Smooth muscle cell (in vitro differentiated cells): Measurements from ENCODE around the gene TOM1L1. TPM values are rescaled to one million over a fixed set of nuclear protein-coding genes. Genes with fewer than 3 reads are reported as not detected.

ENCODE experiments used
- DNase-seq: peaks from one replicate; lab custom pipeline; 2025; ENCODE audit not compliant: unreplicated experiment; lab: John Stamatoyannopoulos, UW
- H2AFZ ChIP-seq: fragments of 200-600 bp; sonication (generic); 2 replicates; pipeline ENCODE4 v1.6.0; 2016; ENCODE audit warnings: antibody characterized with exemption, low read depth, mild to moderate bottlenecking
- H3F3A ChIP-seq: fragments of 200-600 bp; sonication (generic); 2 replicates; pipeline ENCODE4 v1.6.0; 2017; ENCODE audit warnings: antibody characterized with exemption, low read depth
- H3K27ac ChIP-seq: fragments of 200-600 bp; sonication (generic); 2 replicates; pipeline ENCODE4 v1.5.1; 2016; ENCODE audit warnings: low read depth, mild to moderate bottlenecking
- H3K27me3 ChIP-seq: fragments of 200-600 bp; sonication (generic); 2 replicates; pipeline ENCODE4 v1.6.1; 2016; ENCODE audit warnings: low read depth, mild to moderate bottlenecking
- H3K36me3 ChIP-seq: fragments of 200-600 bp; sonication (generic); 2 replicates; pipeline ENCODE4 v1.5.1; 2016; ENCODE audit warnings: low read depth
- H3K4me1 ChIP-seq: fragments of 200-600 bp; sonication (generic); 2 replicates; pipeline ENCODE4 v1.5.1; 2016; ENCODE audit warnings: low read depth
- H3K4me2 ChIP-seq: fragments of 200-600 bp; sonication (generic); 2 replicates; pipeline ENCODE4 v1.6.0; 2016; ENCODE audit warnings: mild to moderate bottlenecking
- H3K4me3 ChIP-seq: fragments of 200-600 bp; sonication (generic); 2 replicates; pipeline ENCODE4 v1.5.1; 2016; ENCODE audit warnings: mild to moderate bottlenecking
- H3K79me2 ChIP-seq: fragments of 200-600 bp; sonication (generic); 2 replicates; pipeline ENCODE4 v1.6.0; 2016; ENCODE audit warnings: low read depth, mild to moderate bottlenecking
- H3K9ac ChIP-seq: fragments of 200-600 bp; sonication (generic); 2 replicates; pipeline ENCODE4 v1.6.0; 2016; ENCODE audit warnings: low read depth
- H3K9me3 ChIP-seq: fragments of 200-600 bp; sonication (generic); replicated peaks from 2 replicates; pipeline ENCODE4 v1.5.1; 2016; ENCODE audit warnings: low read depth
- H4K20me1 ChIP-seq: fragments of 200-600 bp; sonication (generic); 2 replicates; pipeline ENCODE4 v1.6.0; 2016; ENCODE audit warnings: low read depth
- CTCF ChIP-seq: fragments of 200-600 bp; sonication (generic); IDR thresholded peaks from 2 replicates; pipeline ENCODE4 v1.5.1; 2017; ENCODE audit warnings: borderline replicate concordance, mild to moderate bottlenecking, antibody characterized with exemption; ENCODE audit not compliant: insufficient read depth, poor library complexity, severe bottlenecking
- WGBS: methylation state at CpG from one replicate; pipeline ENCODE4 v1.1.7; 2016; ENCODE audit warnings: low lambda C conversion rate; 5-methylcytosine and 5-hydroxymethylcytosine counted together
- polyA plus RNA-seq: library from polyadenylated mRNA; unstranded; fragments of >200 nt; fragmentation: Nextera tagmentation; extraction: Ambion mirVana; gene quantifications from 2 replicates; pipeline ENCODE4 v1.2.1, GENCODE V29; 2016
- total RNA-seq: library from RNA; depleted of rRNA; stranded (reverse); fragments of >200 nt; gene quantifications from 2 replicates; pipeline ENCODE4 v1.2.3, GENCODE V29; 2014

The TOM1L1 gene
- total and polyA plus RNA-seq, 2 experiments from 2014 or later = 3.9 to 8.5 TPM

- H3K36me3 ChIP-seq = no peaks in the 10 kb centered on the region
- WGBS = 91% methylated on average over 1 of the region's 1 CpG
- no peaks in the 10 kb centered on the region for H4K20me1 ChIP-seq
- no peaks in the 10 kb centered on the region for H3K27me3 ChIP-seq
- no peak overlapping the region for H3K27ac ChIP-seq
- H3K4me2 ChIP-seq = no peak overlapping the region
- no peaks in the 10 kb centered on the region for H3K79me2 ChIP-seq
- H3K4me3 ChIP-seq = no peak overlapping the region
- H3F3A ChIP-seq = no peaks in the 10 kb centered on the region
- no peak for DNase-seq
- no peaks in the 10 kb centered on the region for H3K4me1 ChIP-seq
- H3K9ac ChIP-seq = no peak overlapping the region
- H3K9me3 ChIP-seq = no peaks in the 10 kb centered on the region
- TF ChIP-seq CTCF = no peak
- H2AFZ ChIP-seq = no peak overlapping the region
Measured at GRCh38 chr17:54892360-54892759, 8.3 kb upstream of the TOM1L1 start.

- DNase-seq = no peak
- peaks cover 11% of the 10 kb centered on the region for H3K4me1 ChIP-seq
- no peaks in the 10 kb centered on the region for H4K20me1 ChIP-seq
- H3K4me3 ChIP-seq = no peak overlapping the region
- no peak overlapping the region for H2AFZ ChIP-seq
- no peak overlapping the region for H3K27ac ChIP-seq
- no peak overlapping the region for H3K4me2 ChIP-seq
- WGBS = 50% methylated on average over 3 of the region's 3 CpGs
- TF ChIP-seq CTCF = no peak
- no peaks in the 10 kb centered on the region for H3K9me3 ChIP-seq
- no peaks in the 10 kb centered on the region for H3K79me2 ChIP-seq
- peaks cover 14% of the 10 kb centered on the region for H3K27me3 ChIP-seq
- H3F3A ChIP-seq = no peaks in the 10 kb centered on the region
- no peaks in the 10 kb centered on the region for H3K36me3 ChIP-seq
- no peak overlapping the region for H3K9ac ChIP-seq
Measured at GRCh38 chr17:54898576-54898975, 2.1 kb upstream of the TOM1L1 start.

GRCh38 chr17:54899201-54899600 is 1.5 kb upstream of the TOM1L1 start:
- TF ChIP-seq CTCF = no peak

GRCh38 chr17:54899721-54900456 is 763 bp upstream of the TOM1L1 start:
- WGBS = 10% methylated on average over 18 of the region's 18 CpGs
- Histone ChIP-seq H3K9ac (no peak overlapping the region), H4K20me1 (no peaks in the 10 kb centered on the region), H3K4me1 (peaks cover 11% of the 10 kb centered on the region), H3K4me3 (peak overlapping the region; percentile 69), H3K36me3 (no peaks in the 10 kb centered on the region), H3F3A (no peaks in the 10 kb centered on the region), H3K27me3 (peaks cover 14% of the 10 kb centered on the region), H2AFZ (peak overlapping the region; percentile 94), H3K79me2 (no peaks in the 10 kb centered on the region), H3K9me3 (no peaks in the 10 kb centered on the region), H3K27ac (no peak overlapping the region), H3K4me2 (peak overlapping the region; percentile 89)
- no peak for DNase-seq
- TF ChIP-seq CTCF = no peak

More at GRCh38 chr17:54899201-54899600, 1.5 kb upstream of the TOM1L1 start:
- Histone ChIP-seq H3K9me3 (no peaks in the 10 kb centered on the region), H3K27me3 (peaks cover 14% of the 10 kb centered on the region), H2AFZ (no peak overlapping the region), H4K20me1 (no peaks in the 10 kb centered on the region), H3K4me2 (peak overlapping the region; percentile 89), H3F3A (no peaks in the 10 kb centered on the region), H3K4me1 (peaks cover 11% of the 10 kb centered on the region), H3K9ac (no peak overlapping the region), H3K4me3 (no peak overlapping the region), H3K36me3 (no peaks in the 10 kb centered on the region), H3K27ac (no peak overlapping the region), H3K79me2 (no peaks in the 10 kb centered on the region)
- no peak for DNase-seq
- WGBS = 54% methylated on average over 3 of the region's 3 CpGs
